HEK293 (cell line): ENCODE data around the gene USP3.
A peak's percentile ranks its signal among the peaks of the same experiment; 100 is the strongest.

Experiments
- BCL6B ChIP-seq: fragments of 450-650 bp; formaldehyde crosslinking; IDR thresholded peaks from 2 replicates; pipeline ENCODE4 v1.5.1; 2017; ENCODE audit warnings: missing biosample characterization, missing genetic modification characterization
- GLIS1 ChIP-seq: fragments of 450-650 bp; formaldehyde crosslinking; IDR thresholded peaks from 2 replicates; pipeline ENCODE4 v1.5.1; 2016; ENCODE audit warnings: missing biosample characterization, missing genetic modification characterization
- INSM2 ChIP-seq: fragments of 450-650 bp; formaldehyde crosslinking; IDR thresholded peaks from 2 replicates; pipeline ENCODE4 v1.5.1; 2016; ENCODE audit warnings: missing biosample characterization, missing genetic modification characterization
- KLF10 ChIP-seq: fragments of 450-650 bp; IDR thresholded peaks from 2 replicates; pipeline ENCODE4 v1.5.1; 2018; ENCODE audit warnings: missing biosample characterization, mild to moderate bottlenecking, missing genetic modification characterization
- KLF17 ChIP-seq: fragments of 450-650 bp; formaldehyde crosslinking; IDR thresholded peaks from 2 replicates; pipeline ENCODE4 v1.5.1; 2016; ENCODE audit warnings: missing biosample characterization, missing genetic modification characterization
- MYNN ChIP-seq: fragments of 450-650 bp; formaldehyde crosslinking; IDR thresholded peaks from 2 replicates; pipeline ENCODE4 v1.5.1; 2016; ENCODE audit warnings: missing biosample characterization, missing genetic modification characterization, borderline replicate concordance
- MZF1 ChIP-seq: fragments of 450-650 bp; formaldehyde crosslinking; IDR thresholded peaks from 2 replicates; pipeline ENCODE4 v1.5.1; 2017; ENCODE audit warnings: missing biosample characterization, missing genetic modification characterization, borderline replicate concordance
- REPIN1 ChIP-seq: fragments of 450-650 bp; formaldehyde crosslinking; IDR thresholded peaks from 2 replicates; pipeline ENCODE4 v1.5.1; 2017; ENCODE audit warnings: missing biosample characterization, missing genetic modification characterization, low read depth
- SP7 ChIP-seq: fragments of 450-650 bp; formaldehyde crosslinking; IDR thresholded peaks from 2 replicates; pipeline ENCODE4 v1.5.1; 2016; ENCODE audit warnings: missing biosample characterization, missing genetic modification characterization
- YY1 ChIP-seq: fragments of 450-650 bp; formaldehyde crosslinking; IDR thresholded peaks from 2 replicates; pipeline ENCODE4 v1.5.1; 2018; ENCODE audit warnings: missing biosample characterization, missing genetic modification characterization
- ZFHX2 ChIP-seq: fragments of 450-650 bp; formaldehyde crosslinking; conservative IDR thresholded peaks from 2 replicates; pipeline ENCODE4 v1.5.1; 2016; ENCODE audit warnings: missing biosample characterization, missing genetic modification characterization
- ZNF140 ChIP-seq: fragments of 450-650 bp; formaldehyde crosslinking; IDR thresholded peaks from 2 replicates; pipeline ENCODE4 v1.5.1; 2016; ENCODE audit warnings: missing biosample characterization, missing genetic modification characterization
- ZNF175 ChIP-seq: fragments of 450-650 bp; formaldehyde crosslinking; IDR thresholded peaks from 2 replicates; pipeline ENCODE4 v1.5.1; 2016; ENCODE audit warnings: missing biosample characterization, missing genetic modification characterization
- ZNF23 ChIP-seq: fragments of 450-650 bp; formaldehyde crosslinking; IDR thresholded peaks from 2 replicates; pipeline ENCODE4 v1.5.1; 2016; ENCODE audit warnings: missing biosample characterization, missing genetic modification characterization, borderline replicate concordance
- ZNF248 ChIP-seq: fragments of 450-650 bp; formaldehyde crosslinking; IDR thresholded peaks from 2 replicates; pipeline ENCODE4 v1.5.1; 2017; ENCODE audit warnings: missing biosample characterization, missing genetic modification characterization
- ZNF341 ChIP-seq: fragments of 450-650 bp; formaldehyde crosslinking; IDR thresholded peaks from 2 replicates; pipeline ENCODE4; 2016; ENCODE audit warnings: low read depth, missing biosample characterization, missing genetic modification characterization
- ZNF354C ChIP-seq: fragments of 450-650 bp; formaldehyde crosslinking; IDR thresholded peaks from 2 replicates; pipeline ENCODE4 v1.5.1; 2016; ENCODE audit warnings: missing biosample characterization, missing genetic modification characterization, low read depth, borderline replicate concordance
- ZNF366 ChIP-seq: fragments of 450-650 bp; formaldehyde crosslinking; conservative IDR thresholded peaks from 2 replicates; pipeline ENCODE4 v1.5.1; 2016; ENCODE audit warnings: missing biosample characterization, missing genetic modification characterization
- ZNF423 ChIP-seq: fragments of 450-650 bp; formaldehyde crosslinking; IDR thresholded peaks from 2 replicates; pipeline ENCODE4 v1.5.1; 2016; ENCODE audit warnings: missing biosample characterization, missing genetic modification characterization
- ZNF449 ChIP-seq: fragments of 450-650 bp; formaldehyde crosslinking; IDR thresholded peaks from 2 replicates; pipeline ENCODE4 v1.5.1; 2017; ENCODE audit warnings: missing biosample characterization, mild to moderate bottlenecking, missing genetic modification characterization, moderate library complexity
- ZNF585B ChIP-seq: fragments of 450-650 bp; formaldehyde crosslinking; IDR thresholded peaks from 2 replicates; pipeline ENCODE4 v1.5.1; 2016; ENCODE audit warnings: missing biosample characterization, missing genetic modification characterization
- ZNF596 ChIP-seq: fragments of 450-650 bp; IDR thresholded peaks from 2 replicates; pipeline ENCODE4 v1.5.0; 2018; ENCODE audit warnings: missing biosample characterization, mild to moderate bottlenecking, missing genetic modification characterization, moderate library complexity
- ZNF660 ChIP-seq: fragments of 450-650 bp; IDR thresholded peaks from 2 replicates; pipeline ENCODE4 v1.5.1; 2018; ENCODE audit warnings: missing biosample characterization, mild to moderate bottlenecking, missing genetic modification characterization
- ZNF670 ChIP-seq: fragments of 450-650 bp; formaldehyde crosslinking; IDR thresholded peaks from 2 replicates; pipeline ENCODE4 v1.5.1; 2016; ENCODE audit warnings: missing biosample characterization, missing genetic modification characterization, low read depth
- ZNF776 ChIP-seq: fragments of 450-650 bp; formaldehyde crosslinking; IDR thresholded peaks from 2 replicates; pipeline ENCODE4 v1.5.0; 2017; ENCODE audit warnings: missing biosample characterization, missing genetic modification characterization, borderline replicate concordance
- ZNF843 ChIP-seq: fragments of 450-650 bp; formaldehyde crosslinking; IDR thresholded peaks from 2 replicates; pipeline ENCODE4 v1.5.1; 2016; ENCODE audit warnings: missing biosample characterization, missing genetic modification characterization
- ZSCAN30 ChIP-seq: fragments of 450-650 bp; IDR thresholded peaks from 2 replicates; pipeline ENCODE4 v1.5.1; 2018; ENCODE audit warnings: missing biosample characterization, mild to moderate bottlenecking, missing genetic modification characterization, moderate library complexity
- TF ChIP-seq, protein P1 (sequence below): fragments of 450-650 bp; formaldehyde crosslinking; IDR thresholded peaks from 2 replicates; pipeline ENCODE4 v1.5.1; 2016; ENCODE audit warnings: missing biosample characterization, missing genetic modification characterization, low read depth
- TF ChIP-seq, protein P2 (sequence below): fragments of 450-650 bp; formaldehyde crosslinking; IDR thresholded peaks from 2 replicates; pipeline ENCODE4 v1.5.1; 2016; ENCODE audit warnings: missing biosample characterization, missing genetic modification characterization
- TF ChIP-seq, protein P3 (sequence below): fragments of 450-650 bp; formaldehyde crosslinking; IDR thresholded peaks from 2 replicates; pipeline ENCODE4 v1.5.1; 2016; ENCODE audit warnings: missing biosample characterization, missing genetic modification characterization, borderline replicate concordance

USP3 gene

GRCh38 chr15:63503739-63504246, 600 bp upstream of the USP3 start (continued):
- TF ChIP-seq ZNF449 (tag by site-specific recombination) (0 out of 2 replicates have a peak, but pooled peaks have one; percentile 12), ZNF366 (no peak), ZNF175 (tag by site-specific recombination) (no peak), ZNF423 (tag by site-specific recombination) (0 out of 2 replicates have a peak, but pooled peaks have one; percentile 41), ZNF140 (tag by site-specific recombination) (no peak), INSM2 (no peak), ZNF776 (tag by site-specific recombination) (no peak), ZNF843 (tag by site-specific recombination) (no peak), MYNN (tag by site-specific recombination) (no peak), REPIN1 (no peak), ZFHX2 (tag by site-specific recombination) (peak; percentile 90), YY1 (tag by site-specific recombination) (no peak), ZNF670 (tag by site-specific recombination) (no peak), ZNF248 (tag by site-specific recombination) (no peak), ZSCAN30 (tag by site-specific recombination) (no peak), SP7 (no peak), ZNF354C (tag by site-specific recombination) (no peak), ZNF341 (tag by site-specific recombination) (no peak), KLF10 (tag by site-specific recombination) (no peak), BCL6B (tag by site-specific recombination) (no peak), KLF17 (no peak), GLIS1 (tag by site-specific recombination) (peak; percentile 53), ZNF596 (no peak), ZNF585B (tag by site-specific recombination) (no peak), MZF1 (tag by site-specific recombination) (no peak), ZNF23 (tag by site-specific recombination) (no peak), ZNF660 (tag by site-specific recombination) (no peak)
- TF ChIP-seq, protein P1, sequence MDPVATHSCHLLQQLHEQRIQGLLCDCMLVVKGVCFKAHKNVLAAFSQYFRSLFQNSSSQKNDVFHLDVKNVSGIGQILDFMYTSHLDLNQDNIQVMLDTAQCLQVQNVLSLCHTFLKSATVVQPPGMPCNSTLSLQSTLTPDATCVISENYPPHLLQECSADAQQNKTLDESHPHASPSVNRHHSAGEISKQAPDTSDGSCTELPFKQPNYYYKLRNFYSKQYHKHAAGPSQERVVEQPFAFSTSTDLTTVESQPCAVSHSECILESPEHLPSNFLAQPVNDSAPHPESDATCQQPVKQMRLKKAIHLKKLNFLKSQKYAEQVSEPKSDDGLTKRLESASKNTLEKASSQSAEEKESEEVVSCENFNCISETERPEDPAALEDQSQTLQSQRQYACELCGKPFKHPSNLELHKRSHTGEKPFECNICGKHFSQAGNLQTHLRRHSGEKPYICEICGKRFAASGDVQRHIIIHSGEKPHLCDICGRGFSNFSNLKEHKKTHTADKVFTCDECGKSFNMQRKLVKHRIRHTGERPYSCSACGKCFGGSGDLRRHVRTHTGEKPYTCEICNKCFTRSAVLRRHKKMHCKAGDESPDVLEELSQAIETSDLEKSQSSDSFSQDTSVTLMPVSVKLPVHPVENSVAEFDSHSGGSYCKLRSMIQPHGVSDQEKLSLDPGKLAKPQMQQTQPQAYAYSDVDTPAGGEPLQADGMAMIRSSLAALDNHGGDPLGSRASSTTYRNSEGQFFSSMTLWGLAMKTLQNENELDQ (tag by site-specific recombination) = no peak
- TF ChIP-seq, protein P2, sequence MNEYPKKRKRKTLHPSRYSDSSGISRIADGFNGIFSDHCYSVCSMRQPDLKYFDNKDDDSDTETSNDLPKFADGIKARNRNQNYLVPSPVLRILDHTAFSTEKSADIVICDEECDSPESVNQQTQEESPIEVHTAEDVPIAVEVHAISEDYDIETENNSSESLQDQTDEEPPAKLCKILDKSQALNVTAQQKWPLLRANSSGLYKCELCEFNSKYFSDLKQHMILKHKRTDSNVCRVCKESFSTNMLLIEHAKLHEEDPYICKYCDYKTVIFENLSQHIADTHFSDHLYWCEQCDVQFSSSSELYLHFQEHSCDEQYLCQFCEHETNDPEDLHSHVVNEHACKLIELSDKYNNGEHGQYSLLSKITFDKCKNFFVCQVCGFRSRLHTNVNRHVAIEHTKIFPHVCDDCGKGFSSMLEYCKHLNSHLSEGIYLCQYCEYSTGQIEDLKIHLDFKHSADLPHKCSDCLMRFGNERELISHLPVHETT (tag by site-specific recombination) = no peak
- TF ChIP-seq, protein P3, sequence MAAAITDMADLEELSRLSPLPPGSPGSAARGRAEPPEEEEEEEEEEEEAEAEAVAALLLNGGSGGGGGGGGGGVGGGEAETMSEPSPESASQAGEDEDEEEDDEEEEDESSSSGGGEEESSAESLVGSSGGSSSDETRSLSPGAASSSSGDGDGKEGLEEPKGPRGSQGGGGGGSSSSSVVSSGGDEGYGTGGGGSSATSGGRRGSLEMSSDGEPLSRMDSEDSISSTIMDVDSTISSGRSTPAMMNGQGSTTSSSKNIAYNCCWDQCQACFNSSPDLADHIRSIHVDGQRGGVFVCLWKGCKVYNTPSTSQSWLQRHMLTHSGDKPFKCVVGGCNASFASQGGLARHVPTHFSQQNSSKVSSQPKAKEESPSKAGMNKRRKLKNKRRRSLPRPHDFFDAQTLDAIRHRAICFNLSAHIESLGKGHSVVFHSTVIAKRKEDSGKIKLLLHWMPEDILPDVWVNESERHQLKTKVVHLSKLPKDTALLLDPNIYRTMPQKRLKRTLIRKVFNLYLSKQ (tag by site-specific recombination) = no peak
